H9 (cell line): ENCODE results near the gene FCHSD2. TPM values are rescaled to one million over a fixed set of nuclear protein-coding genes. Genes with fewer than 3 reads are reported as not detected.

Experiments
- DNase-seq: peaks from one replicate; pipeline ENCODE4 v3.0.0-alpha.2; 2017
- H2AFZ ChIP-seq: one replicate; pipeline ENCODE4 v1.6.1; 2013; ENCODE audit warnings: mild to moderate bottlenecking, low read length, control low read depth, moderate library complexity
- H2AK5ac ChIP-seq: 2 replicates; pipeline ENCODE4 v1.6.1; 2013; ENCODE audit warnings: low read length, control low read depth, mixed read lengths; ENCODE audit not compliant: insufficient read length
- H2BK120ac ChIP-seq: one replicate; pipeline ENCODE4 v1.6.1; 2013; ENCODE audit warnings: low read depth, mild to moderate bottlenecking, low read length, control low read depth, inconsistent platforms; ENCODE audit not compliant: poor library complexity, severe bottlenecking
- H2BK12ac ChIP-seq: 2 replicates; pipeline ENCODE4 v1.6.1; 2013; ENCODE audit warnings: low read length, control low read depth, mixed read lengths, low read depth; ENCODE audit not compliant: insufficient read length
- H2BK15ac ChIP-seq: 2 replicates; pipeline ENCODE4 v1.6.1; 2013; ENCODE audit warnings: low read depth, low read length, control low read depth
- H2BK20ac ChIP-seq: one replicate; pipeline ENCODE4 v1.6.1; 2013; ENCODE audit warnings: low read depth, mild to moderate bottlenecking, low read length, control low read depth, inconsistent platforms; ENCODE audit not compliant: poor library complexity, severe bottlenecking
- H2BK5ac ChIP-seq: 2 replicates; pipeline ENCODE4 v1.6.1; 2013; ENCODE audit warnings: low read length, control low read depth, mixed read lengths; ENCODE audit not compliant: insufficient read length
- H3K14ac ChIP-seq: 2 replicates; pipeline ENCODE4 v1.6.1; 2013; ENCODE audit warnings: low read length, control low read depth; ENCODE audit not compliant: insufficient read depth
- H3K18ac ChIP-seq: 2 replicates; pipeline ENCODE4 v1.6.1; 2013; ENCODE audit warnings: low read depth, mild to moderate bottlenecking, mixed read lengths, low read length, control low read depth; ENCODE audit not compliant: insufficient read length
- H3K23ac ChIP-seq: 2 replicates; pipeline ENCODE4 v1.6.1; 2013; ENCODE audit warnings: low read length, control low read depth, mixed read lengths, low read depth; ENCODE audit not compliant: insufficient read length
- H3K23me2 ChIP-seq: 2 replicates; pipeline ENCODE4 v1.6.1; 2013; ENCODE audit warnings: low read depth, mild to moderate bottlenecking, mixed read lengths, low read length, control low read depth; ENCODE audit not compliant: insufficient read length, poor library complexity, severe bottlenecking
- H3K27ac ChIP-seq: 2 replicates; pipeline ENCODE4 v1.5.1; 2013; ENCODE audit warnings: low read length, control low read depth, mixed read lengths, low read depth; ENCODE audit not compliant: insufficient read length
- H3K27me3 ChIP-seq: 2 replicates; pipeline ENCODE4 v1.6.1; 2013; ENCODE audit warnings: low read length, control low read depth, inconsistent platforms; ENCODE audit not compliant: insufficient read depth
- H3K4ac ChIP-seq: 2 replicates; pipeline ENCODE4 v1.6.1; 2013; ENCODE audit warnings: low read depth, mild to moderate bottlenecking, control low read depth, inconsistent platforms, low read length, moderate library complexity
- H3K4me1 ChIP-seq: 2 replicates; pipeline ENCODE4 v1.6.1; 2013; ENCODE audit warnings: low read length, control low read depth, inconsistent platforms; ENCODE audit not compliant: insufficient read depth
- H3K4me2 ChIP-seq: 2 replicates; pipeline ENCODE4 v1.6.1; 2013; ENCODE audit warnings: low read length, control low read depth, mixed read lengths; ENCODE audit not compliant: insufficient read length, insufficient read depth
- H3K56ac ChIP-seq: 2 replicates; pipeline ENCODE4 v1.6.1; 2013; ENCODE audit warnings: low read depth, mild to moderate bottlenecking, mixed read lengths, low read length, control low read depth; ENCODE audit not compliant: insufficient read length
- H3K79me1 ChIP-seq: 2 replicates; pipeline ENCODE4 v1.6.1; 2013; ENCODE audit warnings: low read depth, mild to moderate bottlenecking, moderate library complexity, low read length, control low read depth, inconsistent platforms; ENCODE audit not compliant: insufficient read depth, poor library complexity, severe bottlenecking
- H3K79me2 ChIP-seq: 2 replicates; pipeline ENCODE4 v1.6.1; 2013; ENCODE audit warnings: low read length, control low read depth, inconsistent platforms; ENCODE audit not compliant: insufficient read depth
- H3K9ac ChIP-seq: 2 replicates; pipeline ENCODE4 v1.6.1; 2013; ENCODE audit warnings: low read length, control low read depth, mixed read lengths; ENCODE audit not compliant: insufficient read length; ENCODE audit errors: extremely low read depth
- H3K9me3 ChIP-seq: one replicate; pipeline ENCODE4 v1.6.1; 2013; ENCODE audit warnings: low read depth, low read length, inconsistent platforms; ENCODE audit not compliant: control insufficient read depth
- H3T11ph ChIP-seq: one replicate; pipeline ENCODE4 v1.6.1; 2013; ENCODE audit warnings: mild to moderate bottlenecking, low read length, control low read depth, inconsistent platforms
- H4K20me1 ChIP-seq: one replicate; pipeline ENCODE4 v1.6.1; 2013; ENCODE audit not compliant: control insufficient read depth, insufficient read length, insufficient read depth
- H4K5ac ChIP-seq: 2 replicates; pipeline ENCODE4 v1.6.1; 2013; ENCODE audit warnings: low read depth, mild to moderate bottlenecking, mixed read lengths, low read length, control low read depth; ENCODE audit not compliant: insufficient read length
- H4K8ac ChIP-seq: replicated peaks from 2 replicates; pipeline ENCODE4 v1.6.1; 2013; ENCODE audit warnings: low read length, control low read depth, mixed read lengths, low read depth; ENCODE audit not compliant: insufficient read length
- H4K91ac ChIP-seq: 2 replicates; pipeline ENCODE4 v1.6.1; 2013; ENCODE audit warnings: low read depth, mild to moderate bottlenecking, moderate library complexity, mixed read lengths, low read length, control low read depth; ENCODE audit not compliant: insufficient read length
- H3K27ac Mint-ChIP-seq, 3 experiments: 2 replicates in 2 of 3; 3 replicates in 1 of 3; pipeline ENCODE4 v1.8.0; 2020 to 2021; ENCODE audit warnings: mixed read lengths in 3 of 3, mild to moderate bottlenecking in 1 of 3, moderate library complexity in 1 of 3
- H3K27me3 Mint-ChIP-seq: 2 replicates; pipeline ENCODE4 v1.8.0; 2021; ENCODE audit warnings: low read depth, mild to moderate bottlenecking, moderate library complexity, mixed read lengths
- H3K36me3 Mint-ChIP-seq, 3 experiments: 2 replicates in 2 of 3; 3 replicates in 1 of 3; pipeline ENCODE4 v1.8.0; 2020 to 2021; ENCODE audit warnings: low read depth in 3 of 3, mixed read lengths in 3 of 3; ENCODE audit not compliant: insufficient read depth in 1 of 3
- H3K4me1 Mint-ChIP-seq, 2 experiments: 2 replicates each; pipeline ENCODE4 v1.8.0; 2020; ENCODE audit warnings: mixed read lengths in 2 of 2
- H3K4me3 Mint-ChIP-seq, 2 experiments: 2 replicates in 1 of 2; 3 replicates in 1 of 2; pipeline ENCODE4 v1.8.0; 2020 to 2021; ENCODE audit warnings: mild to moderate bottlenecking in 2 of 2, mixed read lengths in 2 of 2, moderate library complexity in 1 of 2
- H3K9me3 Mint-ChIP-seq, 2 experiments: 2 replicates in 1 of 2; 3 replicates in 1 of 2; pipeline ENCODE4 v1.8.0; 2020; ENCODE audit warnings: mild to moderate bottlenecking in 2 of 2, mixed read lengths in 2 of 2, moderate library complexity in 1 of 2
- WGBS: extraction: QIAGEN DNeasy Blood & Tissue Kit; methylation state at CpG from one replicate; pipeline ENCODE4 v1.1.7; 2013; ENCODE audit warnings: missing lambda C conversion rate, low lambda C conversion rate, mixed read lengths; ENCODE audit not compliant: insufficient read length; ENCODE audit errors: extremely low coverage; 5-methylcytosine and 5-hydroxymethylcytosine counted together
- total RNA-seq: library from RNA; stranded (reverse); gene quantifications from 2 replicates; pipeline ENCODE4 v1.2.1, GENCODE V29; 2021
- TF ChIP-seq, protein P1 (sequence below): fragments of 200-600 bp; sonication (generic); conservative IDR thresholded peaks from 3 replicates; pipeline ENCODE4 v1.8.0; 2021; ENCODE audit warnings: antibody characterized with exemption, mild to moderate bottlenecking

FCHSD2 gene
- total RNA-seq, 1 experiment from 2014 or later, result 17.8 TPM

DNA sequence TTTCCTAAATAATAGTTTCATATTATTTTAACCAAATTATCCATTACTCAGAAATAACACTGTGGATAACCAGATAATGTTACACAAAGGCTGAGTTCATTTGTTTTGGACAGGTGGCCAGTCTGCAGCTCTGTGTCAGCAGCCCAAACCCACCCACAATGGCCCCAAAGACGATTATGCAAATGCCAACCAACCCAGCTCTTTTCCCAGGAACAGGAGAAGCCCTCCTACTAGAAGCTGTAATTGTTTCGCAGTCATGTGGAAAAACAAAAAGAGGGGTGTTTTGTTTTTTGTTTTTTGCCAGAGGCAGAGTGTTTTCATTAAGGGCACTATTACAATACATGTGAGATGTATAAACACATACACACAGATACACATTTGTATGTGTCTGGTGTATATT is 102.1 kb downstream of the FCHSD2 start:
- Mint-ChIP-seq H3K27ac (peak overlapping the region in 1 of 3 experiments; percentile 76; a peak in 2 of 7 replicates), H3K9me3 (peaks cover 0 to 4% of the 10 kb centered on the region in 2 experiments; a peak in 1 of 5 replicates), H3K27me3 (no peaks in the 10 kb centered on the region), H3K4me3 (no peak overlapping the region), H3K36me3 (peaks cover 0 to 9% (median 0%) of the 10 kb centered on the region in 3 experiments; a peak in 1 of 7 replicates), H3K4me1 (peaks cover 9 to 15% of the 10 kb centered on the region in 2 experiments)
- no peak overlapping the region for H4K8ac ChIP-seq
- no peaks in the 10 kb centered on the region for H3K79me1 ChIP-seq
- no peaks in the 10 kb centered on the region for H3K27me3 ChIP-seq
- H2BK12ac ChIP-seq, result no peak overlapping the region
- H3K23ac ChIP-seq, result no peak overlapping the region
- H2BK15ac ChIP-seq, result no peak overlapping the region
- H3K9ac ChIP-seq, result no peak overlapping the region
- no peak overlapping the region for H2AK5ac ChIP-seq
- no peak overlapping the region for H4K5ac ChIP-seq
- no peak overlapping the region for H3K4me2 ChIP-seq
- no peak overlapping the region for H3K14ac ChIP-seq
- no CpG with 5 or more reads among the region's 2 CpGs for WGBS
- no peak overlapping the region for H3K4ac ChIP-seq
- no peak overlapping the region for H2BK5ac ChIP-seq
- no peaks in the 10 kb centered on the region for H3K4me1 ChIP-seq
- H4K91ac ChIP-seq, result no peak overlapping the region
- no peaks in the 10 kb centered on the region for H4K20me1 ChIP-seq
- no peak overlapping the region for H2AFZ ChIP-seq
- TF ChIP-seq, protein P1, sequence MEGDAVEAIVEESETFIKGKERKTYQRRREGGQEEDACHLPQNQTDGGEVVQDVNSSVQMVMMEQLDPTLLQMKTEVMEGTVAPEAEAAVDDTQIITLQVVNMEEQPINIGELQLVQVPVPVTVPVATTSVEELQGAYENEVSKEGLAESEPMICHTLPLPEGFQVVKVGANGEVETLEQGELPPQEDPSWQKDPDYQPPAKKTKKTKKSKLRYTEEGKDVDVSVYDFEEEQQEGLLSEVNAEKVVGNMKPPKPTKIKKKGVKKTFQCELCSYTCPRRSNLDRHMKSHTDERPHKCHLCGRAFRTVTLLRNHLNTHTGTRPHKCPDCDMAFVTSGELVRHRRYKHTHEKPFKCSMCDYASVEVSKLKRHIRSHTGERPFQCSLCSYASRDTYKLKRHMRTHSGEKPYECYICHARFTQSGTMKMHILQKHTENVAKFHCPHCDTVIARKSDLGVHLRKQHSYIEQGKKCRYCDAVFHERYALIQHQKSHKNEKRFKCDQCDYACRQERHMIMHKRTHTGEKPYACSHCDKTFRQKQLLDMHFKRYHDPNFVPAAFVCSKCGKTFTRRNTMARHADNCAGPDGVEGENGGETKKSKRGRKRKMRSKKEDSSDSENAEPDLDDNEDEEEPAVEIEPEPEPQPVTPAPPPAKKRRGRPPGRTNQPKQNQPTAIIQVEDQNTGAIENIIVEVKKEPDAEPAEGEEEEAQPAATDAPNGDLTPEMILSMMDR, result no peak
- no peak overlapping the region for H3T11ph ChIP-seq
- H3K27ac ChIP-seq, result no peak overlapping the region
- H3K79me2 ChIP-seq, result no peaks in the 10 kb centered on the region
- DNase-seq, result no peak
- H3K9me3 ChIP-seq, result no peaks in the 10 kb centered on the region
- H3K18ac ChIP-seq, result no peak overlapping the region
- H3K56ac ChIP-seq, result no peak overlapping the region
- H2BK120ac ChIP-seq, result no peak overlapping the region
- H3K23me2 ChIP-seq, result no peaks in the 10 kb centered on the region
- H2BK20ac ChIP-seq, result no peak overlapping the region
